ENCODE measurements around the gene HEYL. TPM values are rescaled to one million over a fixed set of nuclear protein-coding genes. Genes with fewer than 3 reads are reported as not detected.

The HEYL gene
- total RNA-seq, 1 donor from 2014 or later: 34.0 TPM

DNA sequence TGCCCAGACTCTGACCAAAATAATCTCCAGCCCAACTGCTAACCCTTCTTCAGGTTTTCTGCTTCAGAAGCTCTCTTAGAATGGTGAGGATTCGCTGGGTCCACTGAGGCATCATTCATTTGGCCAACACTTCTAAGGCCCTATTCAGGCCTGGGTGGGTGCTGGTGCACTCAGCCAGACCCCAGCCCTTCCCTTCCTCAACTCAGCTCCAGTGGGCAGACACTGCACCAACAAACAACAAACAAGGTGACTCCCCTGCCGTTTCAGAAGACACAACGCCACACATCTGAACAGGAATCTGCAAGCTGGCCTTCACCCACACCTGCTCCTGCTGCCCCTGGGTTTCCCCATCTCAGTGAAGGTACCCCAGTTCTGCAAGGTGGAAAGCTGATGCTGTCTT, 6.0 kb downstream of the HEYL start:
- Histone ChIP-seq H3K27me3 (no peaks in the 10 kb centered on the region), H3K4me1 (peaks cover 7 to 14% of the 10 kb centered on the region in 2 donors), H3K4me3 (peak overlapping the region; percentile 41 to 83), H3K27ac (peak overlapping the region; percentile 96 to 98), H3K9me3 (no peaks in the 10 kb centered on the region), H3K36me3 (peaks cover 36 to 37% of the 10 kb centered on the region in 2 donors)
- intact Hi-C loops (cut with DNase I): loop anchor here (10.0 kb wide), 1 partner anchor 401 kb away; no protein-coding TSS in a partner anchor
- TF ChIP-seq, protein P1, sequence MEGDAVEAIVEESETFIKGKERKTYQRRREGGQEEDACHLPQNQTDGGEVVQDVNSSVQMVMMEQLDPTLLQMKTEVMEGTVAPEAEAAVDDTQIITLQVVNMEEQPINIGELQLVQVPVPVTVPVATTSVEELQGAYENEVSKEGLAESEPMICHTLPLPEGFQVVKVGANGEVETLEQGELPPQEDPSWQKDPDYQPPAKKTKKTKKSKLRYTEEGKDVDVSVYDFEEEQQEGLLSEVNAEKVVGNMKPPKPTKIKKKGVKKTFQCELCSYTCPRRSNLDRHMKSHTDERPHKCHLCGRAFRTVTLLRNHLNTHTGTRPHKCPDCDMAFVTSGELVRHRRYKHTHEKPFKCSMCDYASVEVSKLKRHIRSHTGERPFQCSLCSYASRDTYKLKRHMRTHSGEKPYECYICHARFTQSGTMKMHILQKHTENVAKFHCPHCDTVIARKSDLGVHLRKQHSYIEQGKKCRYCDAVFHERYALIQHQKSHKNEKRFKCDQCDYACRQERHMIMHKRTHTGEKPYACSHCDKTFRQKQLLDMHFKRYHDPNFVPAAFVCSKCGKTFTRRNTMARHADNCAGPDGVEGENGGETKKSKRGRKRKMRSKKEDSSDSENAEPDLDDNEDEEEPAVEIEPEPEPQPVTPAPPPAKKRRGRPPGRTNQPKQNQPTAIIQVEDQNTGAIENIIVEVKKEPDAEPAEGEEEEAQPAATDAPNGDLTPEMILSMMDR (IDR thresholded peaks at IDR 0.05): no peak
- DNase-seq (ENCODE audit: low spot score in 2 of 2): no peak

DNA sequence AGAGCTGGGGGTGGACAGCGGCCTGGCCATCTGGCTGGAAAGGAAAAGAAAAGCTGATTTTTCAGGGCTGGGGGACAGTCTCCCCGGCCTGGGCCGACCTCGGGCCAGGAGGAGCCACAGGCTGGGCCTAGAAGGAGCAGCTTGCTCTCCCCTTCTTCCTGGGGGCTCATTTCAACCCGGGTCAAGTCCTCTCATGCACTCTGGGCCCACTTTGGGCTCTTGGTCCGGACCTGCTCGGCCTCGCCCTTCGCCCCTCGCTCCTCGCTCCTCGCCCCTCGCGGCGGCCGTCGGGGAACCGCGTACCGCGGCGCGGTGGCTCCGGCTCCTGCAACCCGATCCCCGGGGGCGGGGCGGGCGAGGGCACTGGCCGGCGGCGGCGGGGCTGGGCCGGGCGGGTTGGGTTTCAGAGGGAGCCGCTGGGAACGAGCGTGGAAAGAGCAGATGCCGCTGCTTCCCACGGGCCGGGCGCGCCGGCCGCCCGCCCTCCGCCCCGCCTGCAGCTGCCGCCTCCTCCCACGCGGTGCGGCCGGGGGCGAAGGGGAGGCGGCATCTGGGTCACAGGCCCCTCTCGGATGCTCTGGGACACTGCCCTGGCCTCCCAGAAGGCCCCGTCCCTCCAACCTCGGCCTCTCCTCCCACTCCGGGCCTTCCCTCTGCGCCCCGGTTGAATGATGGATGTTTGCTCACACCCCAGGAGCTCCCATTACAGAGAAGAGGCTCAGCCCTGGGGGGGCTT, 6.6 kb downstream of the HEYL start:
- TF ChIP-seq, protein P1 (IDR thresholded peaks at IDR 0.05): no peak
- Histone ChIP-seq H3K27me3 (no peaks in the 10 kb centered on the region), H3K4me1 (peaks cover 7 to 14% of the 10 kb centered on the region in 2 donors), H3K4me3 (peak overlapping the region; percentile 41 to 83), H3K27ac (peak overlapping the region; percentile 96 to 98), H3K36me3 (peaks cover 38 to 42% of the 10 kb centered on the region in 2 donors), H3K9me3 (no peaks in the 10 kb centered on the region)
- DNase-seq (ENCODE audit: low spot score in 2 of 2): peak in 1 of 2 donors; percentile 89
- intact Hi-C loops (cut with DNase I): loop anchor here (10.0 kb wide), 1 partner anchor 402 kb away; no protein-coding TSS in a partner anchor

DNA sequence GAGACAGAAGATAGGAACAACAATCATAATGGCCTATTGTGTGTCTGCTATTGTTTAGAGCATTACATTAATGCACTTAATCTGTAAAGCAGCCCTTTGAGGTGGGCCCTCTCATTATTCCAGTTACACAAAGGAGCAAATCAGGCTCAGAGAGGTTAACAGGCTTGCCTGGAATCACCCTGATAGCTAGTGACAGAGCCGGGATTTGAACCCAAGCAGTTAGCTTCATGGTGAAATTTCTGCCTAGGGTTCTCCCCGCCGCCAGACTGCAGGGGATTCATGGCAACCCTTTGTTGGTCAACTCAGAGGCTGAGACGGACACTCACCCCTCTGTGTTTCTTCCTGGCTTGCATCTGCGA, 7.1 kb downstream of the HEYL start:
- Histone ChIP-seq H3K36me3 (peaks cover 43 to 46% of the 10 kb centered on the region in 2 donors), H3K27ac (peak overlapping the region; percentile 96 to 98), H3K9me3 (no peaks in the 10 kb centered on the region), H3K27me3 (no peaks in the 10 kb centered on the region), H3K4me3 (peak overlapping the region; percentile 41 to 83), H3K4me1 (peaks cover 11 to 18% of the 10 kb centered on the region in 2 donors)
- no peak for DNase-seq (ENCODE audit: low spot score in 2 of 2)
- intact Hi-C loops (cut with DNase I): loop anchor here (10.0 kb wide), 1 partner anchor 402 kb away; no protein-coding TSS in a partner anchor
- TF ChIP-seq, protein P1 (IDR thresholded peaks at IDR 0.05): no peak

DNA sequence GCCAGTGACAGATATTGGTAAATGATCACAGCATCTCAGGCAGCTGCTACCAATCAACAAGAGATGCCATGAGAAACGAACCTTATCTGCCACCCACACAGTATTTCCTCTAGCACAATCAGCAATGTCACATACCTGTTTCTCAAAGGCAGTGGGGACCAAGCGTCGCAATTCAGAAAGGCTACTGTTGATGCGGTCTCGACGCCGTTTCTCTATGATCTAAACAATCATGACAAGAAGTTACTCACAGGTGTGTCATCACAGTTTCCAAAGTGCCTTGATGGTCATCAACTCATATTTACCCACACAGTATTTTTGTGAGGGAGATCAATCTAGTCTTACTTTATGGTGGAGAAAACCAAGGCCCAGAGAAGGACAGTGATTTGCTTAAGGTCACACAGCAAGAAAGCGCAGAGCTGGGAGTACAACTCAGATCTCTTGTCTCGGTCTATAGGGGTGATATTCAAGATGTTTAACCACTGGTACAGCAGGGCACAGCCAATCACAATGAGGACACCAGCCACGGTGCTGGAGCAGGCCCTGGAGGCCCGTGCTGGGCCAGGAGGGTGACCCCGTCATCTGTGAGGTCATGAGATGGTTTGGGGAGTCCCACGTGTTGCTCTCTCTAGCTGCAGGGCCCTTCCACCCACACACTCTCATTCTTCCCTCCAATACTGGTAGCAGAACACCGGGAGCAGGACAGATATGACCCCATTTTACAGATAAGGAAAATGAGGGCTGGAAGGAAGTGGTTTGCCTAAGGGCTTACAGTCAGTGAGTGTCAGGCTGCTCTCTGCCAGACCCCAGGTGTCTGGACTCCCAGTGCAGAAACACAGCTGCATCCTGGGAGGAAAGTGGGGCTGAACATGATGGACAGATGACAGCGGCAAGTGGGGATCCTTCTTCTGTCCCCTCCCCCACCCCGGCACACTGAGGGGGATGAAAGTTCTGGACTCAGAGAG, 7.8 kb downstream of the HEYL start:
- H3K4me3 ChIP-seq: peak overlapping the region in 1 of 2 donors; percentile 83
- no peaks in the 10 kb centered on the region for H3K27me3 ChIP-seq
- intact Hi-C loops (cut with DNase I): loop anchor here (10.0 kb wide), 1 partner anchor 403 kb away; no protein-coding TSS in a partner anchor
- peaks cover 49 to 52% of the 10 kb centered on the region in 2 donors for H3K36me3 ChIP-seq
- no peak for DNase-seq (ENCODE audit: low spot score in 2 of 2)
- peak overlapping the region; percentile 96 to 98 for H3K27ac ChIP-seq
- TF ChIP-seq, protein P1 (IDR thresholded peaks at IDR 0.05): no peak
- H3K4me1 ChIP-seq: peaks cover 15 to 24% of the 10 kb centered on the region in 2 donors
- no peaks in the 10 kb centered on the region for H3K9me3 ChIP-seq

DNA sequence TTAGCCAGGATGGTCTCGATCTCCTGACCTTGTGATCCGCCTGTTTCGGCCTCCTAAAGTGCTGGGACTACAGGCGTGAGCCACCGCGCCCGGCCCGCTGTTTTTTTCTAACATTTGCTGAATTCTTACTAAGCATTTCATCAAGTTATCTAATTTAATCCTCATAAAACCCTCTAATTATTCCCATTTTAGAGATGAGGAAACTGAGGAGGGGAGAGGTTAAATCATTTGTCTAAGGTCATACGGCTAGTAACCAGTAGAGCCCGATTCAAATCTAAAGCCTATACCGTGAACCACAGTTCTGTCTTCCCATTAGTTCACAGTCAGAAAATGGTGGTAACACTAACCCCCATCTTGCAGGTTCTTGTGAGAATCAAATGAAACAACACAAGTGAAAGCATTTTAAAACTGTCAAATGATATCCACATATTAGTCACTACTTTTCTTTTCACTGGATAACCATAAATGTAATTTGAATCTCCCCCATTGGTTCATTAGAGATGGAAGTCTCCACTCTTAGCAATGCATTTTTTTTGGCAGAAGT, 10.6 kb downstream of the HEYL start:
- intact Hi-C loops (cut with DNase I): no loop called here
- Histone ChIP-seq H3K9me3 (no peaks in the 10 kb centered on the region), H3K36me3 (peaks cover 52 to 55% of the 10 kb centered on the region in 2 donors), H3K4me1 (peaks cover 24 to 43% of the 10 kb centered on the region in 2 donors), H3K27me3 (no peaks in the 10 kb centered on the region), H3K27ac (peak overlapping the region; percentile 98), H3K4me3 (no peak overlapping the region)
- DNase-seq (ENCODE audit: low spot score in 2 of 2): no peak
- TF ChIP-seq, protein P1 (IDR thresholded peaks at IDR 0.05): no peak
